AG04450 (cell line): ENCODE results near the gene CASKIN1. TPM values are rescaled to one million over a fixed set of nuclear protein-coding genes. Genes with fewer than 3 reads are reported as not detected.
"Not testable (repeated sequence)": the region's sequence is repeated elsewhere in the genome, so short reads cannot be mapped to it uniquely, and the experiment has no call there.

Experiments
- CTCF ChIA-PET: fragments of 300-600, 350-600 bp; formaldehyde crosslinking; extraction: SDS; loops from one replicate; lab custom pipeline; 2022; ENCODE audit warnings: antibody characterized with exemption, inconsistent platforms; lab: Charles Lee
- POLR2A ChIA-PET: fragments of 350-600 bp; formaldehyde crosslinking; extraction: SDS; loops from one replicate; lab custom pipeline; 2021; ENCODE audit warnings: antibody characterized with exemption, inconsistent platforms; lab: Yijun Ruan, JAX
- DNase-seq: peaks from one replicate; pipeline ENCODE4 v3.0.0-alpha.2; 2011; ENCODE audit warnings: low read depth, low spot score
- H3K27ac ChIP-seq: one replicate; pipeline ENCODE4 v1.5.1; 2012; ENCODE audit warnings: low read depth, low read length, control low read depth
- H3K27me3 ChIP-seq: one replicate; pipeline ENCODE4 v1.6.0; 2012; ENCODE audit warnings: low read length; ENCODE audit not compliant: control insufficient read depth, insufficient read depth
- H3K4me3 ChIP-seq: 2 replicates; pipeline ENCODE4 v1.5.1; 2011; ENCODE audit warnings: mild to moderate bottlenecking, low read depth, low read length, control low read depth
- H3K9me3 ChIP-seq: 2 replicates; pipeline ENCODE4 v1.5.1; 2012; ENCODE audit warnings: low read length; ENCODE audit not compliant: control insufficient read depth, insufficient read depth
- polyA plus RNA-seq: library from polyadenylated mRNA; depleted of rRNA; stranded (reverse); fragments of >200 nt; gene quantifications from 2 replicates; pipeline ENCODE4 v1.2.3, GENCODE V29; 2011; rRNA removed
- small RNA-seq: library from RNA; depleted of rRNA; stranded (forward); fragments of <200 nt; gene quantifications from one replicate; pipeline ENCODE3, GENCODE V24; 2012; ENCODE audit warnings: low read depth; ENCODE audit not compliant: insufficient read length

CASKIN1 gene
- polyA plus RNA-seq, 1 experiment, result 0.02 TPM

- CTCF ChIA-PET, POLR2A ChIA-PET, H3K9me3 ChIP-seq, DNase-seq, H3K27me3 ChIP-seq, H3K4me3 ChIP-seq: not testable (repeated sequence)
- peak overlapping the region; percentile 31 for H3K27ac ChIP-seq
Observed at GRCh38 chr16:2127630-2128280, 68.7 kb downstream of the CASKIN1 start.

Small RNA genes lying within 50 kb of the gene (small RNA-seq; reads per million reads assigned to genes)
- gene MIR3180-5 (not detected), gene MIR4516 (not detected), gene RF00019 (not detected), gene SNORD60 (not detected)

Other genes with a start within 250 kb of the CASKIN1 start
- gene RPL3L, start 241.9 kb downstream of the CASKIN1 start, polyA plus RNA-seq, result not detected in 2 replicates
- gene NDUFB10, start 237.1 kb downstream of the CASKIN1 start, polyA plus RNA-seq, result 126 and 163 TPM in 2 replicates
- gene RPS2, start 231.8 kb downstream of the CASKIN1 start, polyA plus RNA-seq, result 2,494 and 4,570 TPM in 2 replicates
- gene RNF151, start 229.7 kb downstream of the CASKIN1 start, polyA plus RNA-seq, result not detected in 2 replicates
- 13.7 and 24.8 TPM in 2 replicates for gene TBL3, start 224.6 kb downstream of the CASKIN1 start, polyA plus RNA-seq
- not detected in 2 replicates for gene NOXO1, start 215.1 kb downstream of the CASKIN1 start, polyA plus RNA-seq
- gene GFER, start 212.4 kb downstream of the CASKIN1 start, polyA plus RNA-seq, result 15.8 and 19.5 TPM in 2 replicates
- gene SYNGR3, start 206.6 kb downstream of the CASKIN1 start, polyA plus RNA-seq, result 1.8 and 2.3 TPM in 2 replicates
- gene ZNF598, start 186.8 kb downstream of the CASKIN1 start, polyA plus RNA-seq, result 8.2 and 10.7 TPM in 2 replicates
- 0.66 and 0.94 TPM in 2 replicates for gene NPW, start 176.8 kb downstream of the CASKIN1 start, polyA plus RNA-seq
- gene NHERF2, start 169.7 kb downstream of the CASKIN1 start, polyA plus RNA-seq, result 16.7 and 23.5 TPM in 2 replicates
- gene NTHL1, start 148.8 kb downstream of the CASKIN1 start, polyA plus RNA-seq, result 10.7 and 14.5 TPM in 2 replicates
- 35.9 and 42.2 TPM in 2 replicates for gene TSC2, start 148.6 kb downstream of the CASKIN1 start, polyA plus RNA-seq
- gene PKD1, start 60.7 kb downstream of the CASKIN1 start, polyA plus RNA-seq, result 16.1 and 21.7 TPM in 2 replicates
- gene RAB26, start 48.0 kb downstream of the CASKIN1 start, polyA plus RNA-seq, result 3.6 and 5.2 TPM in 2 replicates
- 35.2 and 49.3 TPM in 2 replicates for gene TRAF7, start 40.8 kb downstream of the CASKIN1 start, polyA plus RNA-seq
- gene MLST8, start 8.8 kb upstream of the CASKIN1 start, polyA plus RNA-seq, result 41.1 and 55.1 TPM in 2 replicates
- 0.26 and 0.37 TPM in 2 replicates for gene BRICD5, start 14.3 kb upstream of the CASKIN1 start, polyA plus RNA-seq
- gene PGP, start 18.2 kb upstream of the CASKIN1 start, polyA plus RNA-seq, result 3.6 and 4.8 TPM in 2 replicates
- gene E4F1, start 27.0 kb upstream of the CASKIN1 start, polyA plus RNA-seq, result 8.5 and 11.2 TPM in 2 replicates
- gene DNASE1L2, start 39.8 kb upstream of the CASKIN1 start, polyA plus RNA-seq, result 0.14 and 0.19 TPM in 2 replicates
- gene ECI1, start 55.0 kb upstream of the CASKIN1 start, polyA plus RNA-seq, result 24.9 and 32.4 TPM in 2 replicates
- gene RNPS1, start 71.5 kb upstream of the CASKIN1 start, polyA plus RNA-seq, result 95.3 and 99.9 TPM in 2 replicates
- gene ABCA3, start 144.1 kb upstream of the CASKIN1 start, polyA plus RNA-seq, result 0.06 and 0.30 TPM in 2 replicates
- 2.3 and 2.5 TPM in 2 replicates for gene CCNF, start 232.8 kb upstream of the CASKIN1 start, polyA plus RNA-seq